HCT116 (cell line): Measurements from ENCODE around the gene CLPSL1.

Experiments
- CTCF ChIP-seq, 3 experiments: fragments of 200-600 bp in 1 of 3; sonication (generic) in 1 of 3; IDR thresholded peaks in 2 of 3; conservative IDR thresholded peaks in 1 of 3; 2 replicates each; pipeline ENCODE4 v1.5.1; 2012 to 2017; ENCODE audit warnings: low read depth in 2 of 3, low read length in 2 of 3, antibody characterized with exemption in 1 of 3, borderline replicate concordance in 1 of 3, control low read depth in 1 of 3, mild to moderate bottlenecking in 1 of 3, mixed read lengths in 1 of 3, mixed run types in 1 of 3, moderate library complexity in 1 of 3; ENCODE audit not compliant: insufficient read depth in 1 of 3
- EGR1 ChIP-seq: IDR thresholded peaks from 2 replicates; pipeline ENCODE4 v1.6.1; 2012; ENCODE audit warnings: low read depth
- EZH2 ChIP-seq: fragments of 200-600 bp; sonication (generic); IDR thresholded peaks from 2 replicates; pipeline ENCODE4 v1.6.1; 2017; ENCODE audit warnings: antibody characterized with exemption, mixed run types
- POLR2AphosphoS5 ChIP-seq: IDR thresholded peaks from 2 replicates; pipeline ENCODE4 v1.6.1; 2011; ENCODE audit warnings: mild to moderate bottlenecking, low read depth, low read length, moderate library complexity
- RAD21 ChIP-seq: IDR thresholded peaks from 2 replicates; pipeline ENCODE4 v1.6.1; 2012; ENCODE audit warnings: low read depth, mild to moderate bottlenecking
- YY1 ChIP-seq: IDR thresholded peaks from 2 replicates; pipeline ENCODE4 v1.6.1; 2011; ENCODE audit warnings: low read length, low read depth, moderate library complexity, mild to moderate bottlenecking; ENCODE audit not compliant: insufficient replicate concordance; ENCODE audit errors: extremely low read depth
- TF ChIP-seq, protein P1 (sequence below): IDR thresholded peaks from 2 replicates; pipeline ENCODE4 v1.6.1; 2012

- TF ChIP-seq CTCF (IDR thresholded peaks at IDR 0.05 in 2 of 3, conservative IDR thresholded peaks at IDR 0.05 in 1 of 3; ENCODE audit: borderline replicate concordance in 1 of 3, insufficient read depth in 1 of 3, low read depth in 2 of 3, low read length in 2 of 3) (no peak), POLR2AphosphoS5 (no peak), YY1 (no peak), EZH2 (no peak), RAD21 (no peak), EGR1 (no peak)
- TF ChIP-seq, protein P1, sequence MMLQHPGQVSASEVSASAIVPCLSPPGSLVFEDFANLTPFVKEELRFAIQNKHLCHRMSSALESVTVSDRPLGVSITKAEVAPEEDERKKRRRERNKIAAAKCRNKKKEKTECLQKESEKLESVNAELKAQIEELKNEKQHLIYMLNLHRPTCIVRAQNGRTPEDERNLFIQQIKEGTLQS = no peak
Measured at GRCh38 chr6:35736982-35737412, 43.8 kb upstream of the CLPSL1 start, which contains the start of gene ARMC12.
